Pancreas (tissue), 10 donors: ENCODE results near the gene CDC42SE2. TPM values are rescaled to one million over a fixed set of nuclear protein-coding genes. Genes with fewer than 3 reads are reported as not detected.
"Not testable (repeated sequence)": the region's sequence is repeated elsewhere in the genome, so short reads cannot be mapped to it uniquely, and the experiment has no call there.

ENCODE experiments used
- ATAC-seq, 4 donors: fragments of 200-7000 bp; cut with Tn5 transposase; one replicate each; pipeline versions ENCODE4 v1.8.0 to v1.9.1; 2020; ENCODE audit warnings: mild to moderate bottlenecking in 4 of 4, moderate library complexity in 4 of 4
- DNase-seq, 6 donors: peaks; one replicate each; pipeline ENCODE4 v3.0.0-alpha.2; 2020
- FAIRE-seq: peaks from 2 replicates; lab custom pipeline; 2012; peaks lifted over from hg19 to GRCh38; lab: Jason Lieb, UNC
- H3K27ac ChIP-seq, 4 donors: fragments of 200-600 bp; sonication (generic); 1 replicate in 3 of 4; 2 replicates in 1 of 4; pipeline versions ENCODE4 v1.5.0 to v1.8.0; 2020
- H3K27me3 ChIP-seq, 4 donors: fragments of 200-600 bp; one replicate each; pipeline ENCODE4 v1.8.0; 2021
- H3K36me3 ChIP-seq, 3 donors: fragments of 200-600 bp; sonication (generic) in 1 of 3; one replicate each; pipeline versions ENCODE4 v1.5.0 to v1.8.0; 2020 to 2021
- H3K4me1 ChIP-seq, 3 donors: fragments of 200-600 bp; one replicate each; pipeline ENCODE4 v1.8.0; 2021
- H3K4me3 ChIP-seq, 4 donors: fragments of 200-600 bp; sonication (generic) in 2 of 4; one replicate each; pipeline versions ENCODE4 v1.5.0 to v1.8.0; 2020 to 2021
- H3K9me3 ChIP-seq, 4 donors: fragments of 200-600 bp; one replicate each; pipeline ENCODE4 v1.8.0; 2021
- whole genome bisulfite sequencing, 2 donors: extraction: QIAGEN DNeasy Blood & Tissue Kit; methylation state at CpG; one replicate each; pipeline ENCODE4 v1.1.7; 2013; 5-methylcytosine and 5-hydroxymethylcytosine counted together
- intact Hi-C, 3 donors: fragments of 100-400 bp; cut with DNase I; formaldehyde crosslinking; loops; one replicate each; pipeline versions ENCODE4 v1.11.1 to v1.14.2; 2022
- polyA plus RNA-seq, 2 donors: library from polyadenylated mRNA; stranded (reverse); fragments of 200-250 nt; gene quantifications; one replicate each; pipeline ENCODE4 v1.2.3, GENCODE V29; 2013
- total RNA-seq, 6 donors: library from RNA; stranded (reverse); fragmentation: NEBNext Ultra II Directional in 4 of 6; extraction: Animal tissue kit (Norgen Biotek cat#: 25700) in 4 of 6; gene quantifications; one replicate each; pipeline versions ENCODE4 v1.2.1 to v1.2.4, GENCODE V29; 2021 to 2023
- TF ChIP-seq, protein P1 (sequence below), 4 donors: fragments of 200-600 bp; sonication (generic) in 3 of 4; IDR thresholded peaks; one replicate each; pipeline versions ENCODE4 v1.5.0 to v1.8.0; 2021; ENCODE audit warnings: antibody characterized with exemption in 4 of 4
- donor health status: healthy with polysubstance abuse.
- donor health status: DM: no; HTN: no; CAD: no; lungs with moderate emphysema.
- donor health status: DM: no; HTN: no; CAD: no.
- donor health status: control.
- donor health status: control.
- donor health status: Bipolar disorder and iron deficiency.
- donor health status: DM: yes; HTN: yes; CAD: no.
- donor health status: DM: no; HTN: no; CAD: no.
- donor health status: DM: no; HTN: no; CAD: no.
- donor health status: DM: yes; HTN: yes; CAD: no.

CDC42SE2 gene
- total and polyA plus RNA-seq, 8 donors, result 10.7 to 30.5 (median 20.3) TPM

DNA sequence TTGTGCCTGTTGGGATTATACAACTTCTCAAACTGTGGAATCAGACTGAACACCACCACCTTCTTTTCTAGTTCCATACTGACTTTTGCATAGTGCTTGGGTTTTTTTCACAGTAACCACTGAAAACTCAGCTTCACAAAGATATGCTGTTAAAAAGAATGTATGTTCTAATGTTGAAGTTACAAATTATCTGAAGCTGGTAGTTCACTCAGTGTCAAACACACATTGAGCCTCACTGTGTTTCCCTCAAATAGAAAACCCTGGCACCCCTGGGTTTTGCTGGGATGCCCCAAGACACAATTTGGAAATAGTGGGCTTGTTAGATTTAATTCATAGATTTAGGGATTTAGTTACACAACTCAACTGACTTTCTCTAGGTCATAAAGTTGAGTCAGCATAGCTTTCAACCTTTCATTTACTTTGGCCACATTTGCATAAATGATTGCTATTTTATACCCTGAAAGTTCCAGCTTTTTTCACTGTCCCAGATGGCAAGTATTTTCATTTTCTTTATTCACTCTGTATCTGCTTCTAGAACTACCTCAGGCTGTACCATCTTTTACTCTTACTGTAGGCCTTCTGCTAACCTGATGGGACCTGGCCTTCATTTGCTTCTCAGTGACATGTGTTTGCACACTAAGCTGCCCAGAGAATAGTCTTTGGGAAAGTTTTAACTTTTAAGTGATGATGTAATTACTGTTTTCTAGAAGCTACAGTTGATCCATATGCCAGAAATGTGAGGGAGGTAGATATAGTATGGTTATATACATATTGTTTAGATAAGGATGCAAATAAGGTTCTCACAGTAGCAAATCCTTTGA, 115.1 kb downstream of the CDC42SE2 start:
- Histone ChIP-seq H3K27ac (peak overlapping the region in 3 of 4 donors; percentile 14 to 81 (median 67)), H3K36me3 (no peaks in the 10 kb centered on the region), H3K27me3 (no peaks in the 10 kb centered on the region), H3K4me3 (no peak overlapping the region), H3K9me3 (no peaks in the 10 kb centered on the region), H3K4me1 (peaks cover 0 to 40% (median 6%) of the 10 kb centered on the region in 3 donors)
- intact Hi-C loops, result no loop called here
- TF ChIP-seq, protein P1, sequence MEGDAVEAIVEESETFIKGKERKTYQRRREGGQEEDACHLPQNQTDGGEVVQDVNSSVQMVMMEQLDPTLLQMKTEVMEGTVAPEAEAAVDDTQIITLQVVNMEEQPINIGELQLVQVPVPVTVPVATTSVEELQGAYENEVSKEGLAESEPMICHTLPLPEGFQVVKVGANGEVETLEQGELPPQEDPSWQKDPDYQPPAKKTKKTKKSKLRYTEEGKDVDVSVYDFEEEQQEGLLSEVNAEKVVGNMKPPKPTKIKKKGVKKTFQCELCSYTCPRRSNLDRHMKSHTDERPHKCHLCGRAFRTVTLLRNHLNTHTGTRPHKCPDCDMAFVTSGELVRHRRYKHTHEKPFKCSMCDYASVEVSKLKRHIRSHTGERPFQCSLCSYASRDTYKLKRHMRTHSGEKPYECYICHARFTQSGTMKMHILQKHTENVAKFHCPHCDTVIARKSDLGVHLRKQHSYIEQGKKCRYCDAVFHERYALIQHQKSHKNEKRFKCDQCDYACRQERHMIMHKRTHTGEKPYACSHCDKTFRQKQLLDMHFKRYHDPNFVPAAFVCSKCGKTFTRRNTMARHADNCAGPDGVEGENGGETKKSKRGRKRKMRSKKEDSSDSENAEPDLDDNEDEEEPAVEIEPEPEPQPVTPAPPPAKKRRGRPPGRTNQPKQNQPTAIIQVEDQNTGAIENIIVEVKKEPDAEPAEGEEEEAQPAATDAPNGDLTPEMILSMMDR (IDR thresholded peaks at IDR 0.05), result no peak
- ATAC-seq (peak in 2 of 4 donors; percentile 22 to 31), FAIRE-seq (no peak), DNase-seq (no peak)

DNA sequence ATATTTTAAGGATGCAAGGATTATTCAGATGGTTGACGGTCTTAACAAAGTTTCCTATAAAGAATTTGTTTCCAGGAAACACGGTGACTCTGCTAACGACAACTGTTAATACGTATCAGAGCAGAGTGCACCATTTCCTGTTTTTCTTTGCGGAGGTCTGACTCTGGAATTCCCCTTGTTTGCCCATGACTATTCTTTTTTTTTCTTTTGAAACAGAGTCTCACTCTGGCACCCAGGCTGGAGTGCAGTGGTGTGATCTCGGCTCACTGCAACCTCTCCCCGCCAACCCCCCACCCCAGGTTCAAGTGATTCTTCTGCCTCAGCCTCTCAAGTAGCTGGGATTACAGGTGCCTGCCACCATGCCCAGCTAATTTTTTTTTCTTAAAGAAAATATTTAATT, 115.9 kb downstream of the CDC42SE2 start:
- WGBS, 2 donors, result 60 to 61% methylated on average over 7 of the region's 7 CpGs
- peaks cover 0 to 40% (median 6%) of the 10 kb centered on the region in 3 donors for H3K4me1 ChIP-seq
- H3K9me3 ChIP-seq, result no peaks in the 10 kb centered on the region
- peak; percentile 28 to 77 (median 68) for ATAC-seq
- peak overlapping the region in 3 of 4 donors; percentile 14 to 81 (median 67) for H3K27ac ChIP-seq
- no peaks in the 10 kb centered on the region for H3K36me3 ChIP-seq
- intact Hi-C loops, result no loop called here
- H3K27me3 ChIP-seq, result no peaks in the 10 kb centered on the region
- DNase-seq, result peak in 1 of 6 donors; percentile 10
- H3K4me3 ChIP-seq, result no peak overlapping the region
- no peak for FAIRE-seq
- TF ChIP-seq, protein P1 (IDR thresholded peaks at IDR 0.05), result no peak

DNA sequence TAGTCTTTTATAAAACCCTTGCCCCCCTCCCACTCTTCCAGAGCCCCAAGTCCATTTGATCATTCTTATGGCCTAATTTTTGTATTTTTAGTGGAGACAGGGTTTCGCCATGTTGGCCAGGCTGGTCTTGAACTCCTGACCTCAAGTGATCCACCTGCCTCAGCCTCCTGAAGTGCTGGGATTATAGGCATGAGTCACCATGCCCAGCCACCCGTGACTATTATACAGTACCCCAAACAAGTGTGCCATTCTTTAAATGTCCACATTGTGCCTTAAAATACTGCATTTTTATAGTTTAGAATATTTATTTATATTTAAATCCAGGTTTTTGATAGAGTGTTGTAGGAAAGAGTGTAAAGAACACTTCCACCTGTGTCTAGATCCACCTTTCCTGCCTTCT, 116.4 kb downstream of the CDC42SE2 start:
- Histone ChIP-seq H3K27ac (peak overlapping the region in 3 of 4 donors; percentile 14 to 81 (median 67)), H3K4me1 (peaks cover 0 to 40% (median 6%) of the 10 kb centered on the region in 3 donors)
- H3K27me3 ChIP-seq, H3K36me3 ChIP-seq, FAIRE-seq, ATAC-seq, H3K4me3 ChIP-seq, intact Hi-C loops, H3K9me3 ChIP-seq, DNase-seq: not testable (repeated sequence)
- 85 to 95% methylated on average over 2 of the region's 2 CpGs for WGBS, 2 donors

DNA sequence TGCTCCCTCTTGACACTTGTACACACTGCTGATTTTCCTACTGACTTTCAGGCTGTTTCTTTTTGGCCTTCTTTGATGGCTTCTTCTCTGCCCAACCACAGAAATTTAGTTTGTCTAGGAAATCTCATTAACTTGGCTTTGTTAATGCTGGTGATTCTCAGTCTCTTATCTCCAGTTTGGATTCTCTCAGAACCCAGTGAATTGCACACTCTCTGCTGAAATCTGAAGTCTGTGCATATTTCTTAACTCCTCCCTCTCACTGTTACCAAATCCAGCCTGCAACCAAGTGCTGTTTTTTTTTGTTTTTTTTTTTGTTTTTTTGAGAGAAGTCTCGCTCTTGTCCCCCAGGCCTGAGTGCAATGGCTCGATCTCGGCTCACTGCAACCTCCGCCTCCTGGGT, 117.2 kb downstream of the CDC42SE2 start:
- intact Hi-C loops, result no loop called here
- 98 to 99% methylated on average over 4 of the region's 4 CpGs for WGBS, 2 donors
- Histone ChIP-seq H3K4me3 (no peak overlapping the region), H3K9me3 (no peaks in the 10 kb centered on the region), H3K4me1 (peaks cover 0 to 40% (median 6%) of the 10 kb centered on the region in 3 donors), H3K36me3 (peaks cover 0 to 7% (median 0%) of the 10 kb centered on the region in 3 donors), H3K27ac (peak overlapping the region in 1 of 4 donors; percentile 67), H3K27me3 (no peaks in the 10 kb centered on the region)
- DNase-seq (no peak), ATAC-seq (peak in 1 of 4 donors; percentile 8), FAIRE-seq (no peak)
- TF ChIP-seq, protein P1 (IDR thresholded peaks at IDR 0.05), result no peak

DNA sequence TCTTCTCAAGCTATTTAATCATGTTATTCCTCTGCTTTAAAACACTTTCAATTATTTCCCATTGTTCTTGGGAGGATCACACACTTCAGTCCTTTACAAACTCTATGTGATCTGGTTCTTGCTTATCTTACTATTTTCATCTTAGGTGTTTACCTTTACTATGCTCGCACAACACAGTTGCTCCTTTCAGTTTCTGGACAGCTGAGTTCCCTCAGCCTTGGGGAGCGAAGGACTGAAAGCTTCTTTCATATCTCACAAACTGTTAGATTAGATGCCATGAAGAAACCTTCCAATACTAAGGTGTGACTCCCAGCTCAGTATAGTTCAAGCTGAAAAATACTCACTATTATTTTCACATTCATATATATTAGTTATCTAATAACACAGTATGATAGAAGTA, 117.9 kb downstream of the CDC42SE2 start:
- no peak for FAIRE-seq
- 41% methylated on average over 2 of the region's 2 CpGs for WGBS, 2 donors
- TF ChIP-seq, protein P1 (IDR thresholded peaks at IDR 0.05), result no peak
- Histone ChIP-seq H3K4me1 (peaks cover 0 to 45% (median 6%) of the 10 kb centered on the region in 3 donors), H3K27ac (peak overlapping the region in 2 of 4 donors; percentile 7 to 13), H3K36me3 (peaks cover 0 to 8% (median 0%) of the 10 kb centered on the region in 3 donors), H3K4me3 (no peak overlapping the region), H3K27me3 (no peaks in the 10 kb centered on the region), H3K9me3 (no peaks in the 10 kb centered on the region)
- intact Hi-C loops, result no loop called here
- ATAC-seq, result no peak
- no peak for DNase-seq
